Measurements from ENCODE around the gene BABAM2. TPM values are rescaled to one million over a fixed set of nuclear protein-coding genes. Genes with fewer than 3 reads are reported as not detected.

BABAM2 gene
- total RNA-seq, 1 experiment from 2014 or later, result 46.1 TPM

DNA sequence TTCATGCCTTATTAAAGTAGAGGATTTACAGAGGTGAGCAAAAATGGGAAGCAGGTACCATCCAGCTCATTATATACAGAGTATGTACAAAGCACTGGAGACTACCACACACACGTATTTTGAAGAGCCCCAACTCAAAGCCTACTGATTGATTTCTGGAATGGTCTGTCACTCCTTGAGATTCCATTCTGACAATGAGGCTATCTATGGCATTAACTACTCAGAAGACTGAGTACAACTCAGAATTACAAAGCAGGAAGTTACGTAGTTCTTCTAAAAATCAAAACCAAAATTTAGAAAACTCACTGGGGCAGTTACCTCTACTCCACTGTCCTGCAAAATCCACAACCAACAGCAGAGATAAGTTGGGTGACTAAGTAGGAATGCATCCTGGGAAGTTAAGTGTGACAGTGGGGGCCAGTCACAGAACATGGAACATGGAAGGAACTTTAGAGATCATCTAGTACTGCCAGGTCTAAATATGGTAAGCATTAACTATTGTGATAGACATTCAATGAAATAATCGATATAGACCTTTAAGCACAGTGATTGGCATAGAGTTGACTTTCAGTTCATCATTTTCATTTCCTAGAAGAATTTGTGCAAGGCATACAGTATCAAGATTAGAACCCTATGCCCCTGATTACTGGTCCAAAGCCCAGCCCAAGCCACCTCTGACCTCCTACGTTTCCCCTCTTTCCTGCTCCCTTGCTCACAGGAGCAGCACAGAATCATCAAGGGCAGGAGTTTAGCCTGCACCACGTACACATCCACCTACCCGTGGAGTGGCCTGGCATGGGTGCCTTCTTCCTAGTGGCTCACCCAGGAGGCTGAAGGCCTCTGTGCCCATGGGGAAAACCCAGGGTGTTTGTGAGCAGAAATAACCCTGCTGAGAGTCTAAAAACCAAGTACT, 422.0 kb downstream of the BABAM2 start:
- Histone ChIP-seq H3K4me2 (no peak overlapping the region), H3K27ac (no peak overlapping the region), H3K27me3 (ENCODE audit: insufficient read depth, low read depth) (no peaks in the 10 kb centered on the region), H3K4me1 (replicated peaks; ENCODE audit: insufficient read depth) (0 out of 2 replicates have a peak, but pooled peaks cover 4% of the 10 kb centered on the region), H3K9me2 (ENCODE audit: insufficient read depth) (no peaks in the 10 kb centered on the region), H2AFZ (no peak overlapping the region), H3K79me2 (ENCODE audit: low read depth) (no peaks in the 10 kb centered on the region), H3K4me3 (no peak overlapping the region), H3F3A (ENCODE audit: insufficient read depth, low read depth) (0 out of 2 replicates have a peak, but pooled peaks cover 4% of the 10 kb centered on the region), H4K20me1 (ENCODE audit: insufficient read depth) (no peaks in the 10 kb centered on the region), H3K9me3 (ENCODE audit: insufficient read depth, low read depth) (no peaks in the 10 kb centered on the region), H3K36me3 (ENCODE audit: low read depth) (no peaks in the 10 kb centered on the region)
- ChIA-PET POLR2A (ENCODE audit: unreplicated experiment) (no interaction called here), CTCF (no interaction called here)
- no peak for DNase-seq
- intact Hi-C loops (cut with micrococcal nuclease; ENCODE audit: unreplicated experiment), result no loop called here
- TF ChIP-seq, protein P1, sequence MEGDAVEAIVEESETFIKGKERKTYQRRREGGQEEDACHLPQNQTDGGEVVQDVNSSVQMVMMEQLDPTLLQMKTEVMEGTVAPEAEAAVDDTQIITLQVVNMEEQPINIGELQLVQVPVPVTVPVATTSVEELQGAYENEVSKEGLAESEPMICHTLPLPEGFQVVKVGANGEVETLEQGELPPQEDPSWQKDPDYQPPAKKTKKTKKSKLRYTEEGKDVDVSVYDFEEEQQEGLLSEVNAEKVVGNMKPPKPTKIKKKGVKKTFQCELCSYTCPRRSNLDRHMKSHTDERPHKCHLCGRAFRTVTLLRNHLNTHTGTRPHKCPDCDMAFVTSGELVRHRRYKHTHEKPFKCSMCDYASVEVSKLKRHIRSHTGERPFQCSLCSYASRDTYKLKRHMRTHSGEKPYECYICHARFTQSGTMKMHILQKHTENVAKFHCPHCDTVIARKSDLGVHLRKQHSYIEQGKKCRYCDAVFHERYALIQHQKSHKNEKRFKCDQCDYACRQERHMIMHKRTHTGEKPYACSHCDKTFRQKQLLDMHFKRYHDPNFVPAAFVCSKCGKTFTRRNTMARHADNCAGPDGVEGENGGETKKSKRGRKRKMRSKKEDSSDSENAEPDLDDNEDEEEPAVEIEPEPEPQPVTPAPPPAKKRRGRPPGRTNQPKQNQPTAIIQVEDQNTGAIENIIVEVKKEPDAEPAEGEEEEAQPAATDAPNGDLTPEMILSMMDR (conservative IDR thresholded peaks at IDR 0.05), result no peak
- TF ChIP-seq EZH2 (IDR thresholded peaks at IDR 0.05; ENCODE audit: low read depth), result no peak
- no TSS peak for BruUV-seq (replicated peaks)

DNA sequence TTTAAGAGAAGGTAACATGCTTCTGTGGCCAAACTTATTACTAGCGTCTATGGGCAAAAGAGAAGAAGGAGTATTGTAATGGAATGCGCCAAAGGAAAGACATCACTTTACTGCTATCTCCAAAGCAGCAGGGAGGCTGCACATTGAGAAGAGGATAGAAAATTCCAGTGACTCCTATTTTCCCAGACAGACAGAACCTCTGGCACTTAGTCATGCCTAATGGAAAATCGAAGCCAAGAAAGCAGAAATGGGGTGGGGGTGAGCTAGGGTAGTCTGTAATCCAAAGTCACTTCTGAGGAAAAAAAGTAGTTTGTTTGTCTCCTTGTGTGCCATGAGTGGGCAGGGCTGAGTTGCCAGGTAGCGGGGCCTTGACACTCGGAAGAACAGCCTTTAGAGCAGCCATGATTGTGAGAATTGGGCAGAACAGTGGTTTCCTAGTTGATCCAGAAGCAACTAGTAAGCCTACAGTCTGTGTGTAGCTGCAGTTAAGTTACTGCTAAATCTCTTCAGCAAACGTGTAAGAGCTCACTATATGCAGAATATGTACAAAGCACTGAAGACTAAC, 422.8 kb downstream of the BABAM2 start:
- ChIA-PET CTCF (no interaction called here), POLR2A (ENCODE audit: unreplicated experiment) (no interaction called here)
- H3K4me2 ChIP-seq, result no peak overlapping the region
- TF ChIP-seq, protein P1 (conservative IDR thresholded peaks at IDR 0.05), result no peak
- TF ChIP-seq EZH2 (IDR thresholded peaks at IDR 0.05; ENCODE audit: low read depth), result no peak
- no peaks in the 10 kb centered on the region for H3K79me2 ChIP-seq (ENCODE audit: low read depth)
- peaks cover 4% of the 10 kb centered on the region; the same call in 1 of the 2 replicates for H3K4me1 ChIP-seq (replicated peaks; ENCODE audit: insufficient read depth)
- no peak for DNase-seq
- no peaks in the 10 kb centered on the region for H3K27me3 ChIP-seq (ENCODE audit: insufficient read depth, low read depth)
- H4K20me1 ChIP-seq (ENCODE audit: insufficient read depth), result no peaks in the 10 kb centered on the region
- no peak overlapping the region for H2AFZ ChIP-seq
- no peaks in the 10 kb centered on the region for H3K9me2 ChIP-seq (ENCODE audit: insufficient read depth)
- H3K36me3 ChIP-seq (ENCODE audit: low read depth), result no peaks in the 10 kb centered on the region
- 0 out of 2 replicates have a peak, but pooled peaks cover 4% of the 10 kb centered on the region for H3F3A ChIP-seq (ENCODE audit: insufficient read depth, low read depth)
- no peak overlapping the region for H3K4me3 ChIP-seq
- no peak overlapping the region for H3K27ac ChIP-seq
- no peaks in the 10 kb centered on the region for H3K9me3 ChIP-seq (ENCODE audit: insufficient read depth, low read depth)
- no TSS peak for BruUV-seq (replicated peaks)
- intact Hi-C loops (cut with micrococcal nuclease; ENCODE audit: unreplicated experiment), result no loop called here

DNA sequence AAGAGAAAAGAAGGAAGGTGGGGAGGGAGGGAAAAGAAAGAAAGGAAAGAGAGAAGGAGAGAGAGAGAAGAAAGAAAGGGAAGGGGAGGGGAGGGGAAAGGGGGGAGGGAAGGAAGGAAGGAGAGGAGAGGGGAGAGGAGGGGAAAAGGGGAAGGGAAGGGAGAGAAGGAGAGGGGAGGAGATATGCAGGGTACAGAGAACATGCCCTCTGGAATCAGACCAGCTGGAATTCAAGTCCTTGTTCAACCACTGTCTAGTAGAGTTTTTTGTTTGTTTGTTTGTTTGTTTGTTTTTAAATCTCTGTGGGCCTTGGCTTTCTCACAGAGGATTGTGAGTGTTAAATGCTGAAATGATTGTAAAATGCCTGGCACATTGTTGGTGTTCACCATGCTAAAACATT, 424.4 kb downstream of the BABAM2 start:
- DNase-seq, result no peak
- intact Hi-C loops (cut with micrococcal nuclease; ENCODE audit: unreplicated experiment), result no loop called here
- H3K79me2 ChIP-seq (ENCODE audit: low read depth), result no peaks in the 10 kb centered on the region
- H3K9me3 ChIP-seq (ENCODE audit: insufficient read depth, low read depth), result no peaks in the 10 kb centered on the region
- no peak for TF ChIP-seq EZH2 (IDR thresholded peaks at IDR 0.05; ENCODE audit: low read depth)
- TF ChIP-seq, protein P1 (conservative IDR thresholded peaks at IDR 0.05), result no peak
- no peaks in the 10 kb centered on the region for H3K36me3 ChIP-seq (ENCODE audit: low read depth)
- H4K20me1 ChIP-seq (ENCODE audit: insufficient read depth), result no peaks in the 10 kb centered on the region
- H2AFZ ChIP-seq, result no peak overlapping the region
- ChIA-PET CTCF (no interaction called here), POLR2A (ENCODE audit: unreplicated experiment) (no interaction called here)
- H3F3A ChIP-seq (ENCODE audit: insufficient read depth, low read depth), result 0 out of 2 replicates have a peak, but pooled peaks cover 4% of the 10 kb centered on the region
- H3K4me2 ChIP-seq, result no peak overlapping the region
- H3K4me1 ChIP-seq (replicated peaks; ENCODE audit: insufficient read depth), result peaks cover 4% of the 10 kb centered on the region; the same call in 1 of the 2 replicates
- H3K27me3 ChIP-seq (ENCODE audit: insufficient read depth, low read depth), result no peaks in the 10 kb centered on the region
- H3K27ac ChIP-seq, result no peak overlapping the region
- H3K9me2 ChIP-seq (ENCODE audit: insufficient read depth), result no peaks in the 10 kb centered on the region
- H3K4me3 ChIP-seq, result no peak overlapping the region
- no TSS peak for BruUV-seq (replicated peaks)
